Choroid plexus epithelial cell (primary cell): ENCODE measurements around the gene GPX5.
"Not testable (repeated sequence)": the region's sequence is repeated elsewhere in the genome, so short reads cannot be mapped to it uniquely, and the experiment has no call there.

Experiments used
- DNase-seq: peaks from one replicate; pipeline ENCODE4 v3.0.0-alpha.2; 2010; ENCODE audit warnings: low read depth
- H3K4me3 ChIP-seq: 2 replicates; pipeline ENCODE4 v1.5.1; 2011; ENCODE audit warnings: low read depth, mild to moderate bottlenecking, control low read depth, low read length, moderate library complexity
- TF ChIP-seq, protein P1 (sequence below): conservative IDR thresholded peaks from 2 replicates; pipeline ENCODE4 v1.5.1; 2011; ENCODE audit warnings: low read depth, mild to moderate bottlenecking, control low read depth, inconsistent platforms, low read length, moderate library complexity

The GPX5 gene

DNA sequence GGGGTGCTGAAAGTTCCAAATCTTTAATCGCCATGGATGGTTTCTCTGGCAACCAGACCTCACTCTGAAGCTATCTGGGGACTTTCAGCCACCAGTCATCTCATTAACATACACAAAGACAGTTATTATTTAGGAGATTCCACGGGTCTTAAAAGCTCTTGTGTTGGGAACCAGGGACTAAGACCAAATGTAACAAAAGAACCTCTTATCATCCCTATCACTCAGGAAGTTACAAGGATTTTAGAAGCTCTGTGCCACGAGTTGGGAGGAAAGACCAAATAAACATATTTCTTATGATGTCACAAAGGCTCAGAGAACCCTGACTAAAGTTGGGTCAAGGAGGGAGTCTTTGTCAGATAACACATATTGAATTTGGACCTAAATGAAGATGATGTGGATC, 27.8 kb upstream of the GPX5 start:
- TF ChIP-seq, protein P1, sequence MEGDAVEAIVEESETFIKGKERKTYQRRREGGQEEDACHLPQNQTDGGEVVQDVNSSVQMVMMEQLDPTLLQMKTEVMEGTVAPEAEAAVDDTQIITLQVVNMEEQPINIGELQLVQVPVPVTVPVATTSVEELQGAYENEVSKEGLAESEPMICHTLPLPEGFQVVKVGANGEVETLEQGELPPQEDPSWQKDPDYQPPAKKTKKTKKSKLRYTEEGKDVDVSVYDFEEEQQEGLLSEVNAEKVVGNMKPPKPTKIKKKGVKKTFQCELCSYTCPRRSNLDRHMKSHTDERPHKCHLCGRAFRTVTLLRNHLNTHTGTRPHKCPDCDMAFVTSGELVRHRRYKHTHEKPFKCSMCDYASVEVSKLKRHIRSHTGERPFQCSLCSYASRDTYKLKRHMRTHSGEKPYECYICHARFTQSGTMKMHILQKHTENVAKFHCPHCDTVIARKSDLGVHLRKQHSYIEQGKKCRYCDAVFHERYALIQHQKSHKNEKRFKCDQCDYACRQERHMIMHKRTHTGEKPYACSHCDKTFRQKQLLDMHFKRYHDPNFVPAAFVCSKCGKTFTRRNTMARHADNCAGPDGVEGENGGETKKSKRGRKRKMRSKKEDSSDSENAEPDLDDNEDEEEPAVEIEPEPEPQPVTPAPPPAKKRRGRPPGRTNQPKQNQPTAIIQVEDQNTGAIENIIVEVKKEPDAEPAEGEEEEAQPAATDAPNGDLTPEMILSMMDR, result no peak
- DNase-seq, result no peak
- no peak overlapping the region for H3K4me3 ChIP-seq

DNA sequence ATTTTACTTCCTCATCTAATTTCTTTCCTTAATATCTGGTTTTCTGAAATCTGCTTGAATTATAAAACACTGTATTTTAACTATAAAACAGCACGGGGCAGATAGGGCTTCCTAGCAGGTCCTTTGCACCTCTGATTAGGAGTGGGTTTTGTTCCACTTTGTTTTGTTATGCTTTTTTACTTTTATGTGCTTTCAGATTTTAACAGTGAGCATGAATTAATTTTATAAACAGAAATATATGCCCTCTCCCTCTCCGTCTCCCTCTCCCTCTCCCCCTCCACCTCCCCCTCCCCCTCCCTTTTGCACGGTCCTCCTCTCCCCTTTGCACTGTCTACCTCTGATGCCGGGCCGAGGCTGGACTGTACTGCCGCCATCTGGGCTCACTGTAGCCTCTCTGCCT, 24.4 kb upstream of the GPX5 start:
- no peak for DNase-seq
- TF ChIP-seq, protein P1, result no peak

DNA sequence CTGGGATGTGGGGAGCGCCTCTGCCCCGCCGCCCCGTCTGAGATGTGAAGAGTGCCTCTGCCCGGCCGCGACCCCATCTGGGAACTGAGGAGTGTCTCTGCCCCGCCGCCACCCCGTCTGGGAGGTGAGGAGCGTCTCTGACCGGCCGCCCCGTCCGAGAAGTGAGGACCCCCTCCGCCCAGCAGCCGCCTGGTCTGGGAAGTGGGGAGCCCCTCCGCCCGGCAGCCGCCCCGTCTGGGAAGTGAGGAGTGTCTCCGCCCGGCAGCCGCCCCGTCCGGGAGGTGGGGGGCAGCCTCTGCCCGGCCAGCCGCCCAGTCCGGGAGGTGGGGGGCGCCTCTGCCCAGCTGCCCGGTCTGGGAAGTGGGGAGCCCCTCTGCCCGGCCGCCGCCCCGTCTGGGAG, 23.5 kb upstream of the GPX5 start:
- DNase-seq, H3K4me3 ChIP-seq: not testable (repeated sequence)

More for the DNA sequence above, 24.4 kb upstream of the GPX5 start:
- no peak overlapping the region for H3K4me3 ChIP-seq

DNA sequence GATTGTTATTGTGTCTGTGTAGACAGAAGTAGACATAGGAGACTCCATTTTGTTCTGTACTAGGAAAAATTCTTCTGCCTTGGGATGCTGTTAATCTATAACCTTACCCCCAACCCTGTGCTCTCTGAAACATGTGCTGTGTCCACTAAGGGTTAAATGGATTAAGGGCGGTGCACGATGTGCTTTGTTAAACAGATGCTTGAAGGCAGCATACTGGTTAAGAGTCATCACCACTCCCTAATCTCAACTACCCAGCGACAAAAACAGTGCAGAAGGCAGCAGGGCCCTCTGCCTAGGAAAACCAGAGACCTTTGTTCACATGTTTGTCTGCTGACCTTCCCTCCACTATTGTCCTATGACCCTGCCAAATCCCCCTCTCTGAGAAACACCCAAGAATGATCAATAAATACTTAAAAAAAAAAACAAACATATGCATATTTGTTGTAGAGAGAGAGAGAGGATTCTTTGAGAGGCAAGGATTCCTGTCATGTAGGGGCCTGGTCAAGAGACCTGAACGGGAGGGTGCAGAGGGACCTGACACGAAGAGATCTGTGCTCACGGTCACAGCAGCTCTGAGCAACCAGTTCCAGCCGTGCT, 22.9 kb upstream of the GPX5 start:
- DNase-seq, H3K4me3 ChIP-seq: not testable (repeated sequence)

DNA sequence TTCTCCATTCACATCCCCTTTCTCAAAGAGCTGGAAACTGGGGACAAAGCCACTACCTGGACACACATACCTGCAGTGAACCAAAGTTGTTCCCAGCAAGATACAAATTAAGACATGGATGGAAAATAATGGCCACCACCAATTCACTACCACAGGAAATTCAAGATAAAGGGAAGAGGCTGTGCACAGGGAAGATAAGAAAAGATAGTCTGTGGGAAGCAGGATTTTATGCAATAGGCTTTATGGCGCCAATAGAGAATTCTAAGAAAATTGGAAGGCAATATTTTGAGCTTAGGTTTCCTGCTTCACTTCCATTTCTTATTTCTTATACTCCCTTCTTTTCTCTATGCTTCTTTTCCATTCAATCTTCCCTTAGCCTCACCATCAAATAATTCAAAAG, 19.9 kb upstream of the GPX5 start:
- TF ChIP-seq, protein P1, result no peak
- DNase-seq, result no peak

DNA sequence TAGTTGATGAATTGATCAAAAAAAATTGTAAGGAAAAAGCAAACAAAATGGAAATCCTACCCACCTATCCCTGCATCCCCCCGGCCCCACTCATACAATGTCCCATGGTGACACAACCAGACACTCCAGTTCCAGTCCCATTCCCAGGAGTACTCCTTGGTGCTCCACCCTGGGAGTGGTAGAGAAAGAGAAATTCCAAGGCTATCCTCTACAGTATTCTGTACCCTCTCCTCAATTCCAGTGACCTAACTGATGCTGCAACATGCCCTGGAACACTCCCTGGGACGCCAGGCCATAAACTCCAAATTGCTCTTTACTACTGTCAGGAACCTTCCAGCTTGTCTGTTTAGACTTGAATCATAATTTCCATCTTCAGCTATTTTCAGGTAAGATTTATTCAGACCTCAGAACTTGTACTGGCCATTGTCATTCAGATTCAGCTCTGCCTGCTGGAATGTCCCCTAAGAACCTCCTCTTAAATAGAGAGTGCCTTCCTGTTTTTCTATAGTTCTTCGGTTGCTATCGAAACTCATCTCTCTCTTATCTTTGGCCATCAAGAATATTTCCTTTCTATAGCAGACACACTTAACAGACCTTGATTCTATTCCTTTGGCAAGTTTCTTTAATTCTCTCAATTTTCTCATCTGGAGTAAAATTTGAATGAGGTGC, 18.7 kb upstream of the GPX5 start:
- no peak overlapping the region for H3K4me3 ChIP-seq
- TF ChIP-seq, protein P1, result no peak
- DNase-seq, result no peak

More for the DNA sequence above, 19.9 kb upstream of the GPX5 start:
- no peak overlapping the region for H3K4me3 ChIP-seq

DNA sequence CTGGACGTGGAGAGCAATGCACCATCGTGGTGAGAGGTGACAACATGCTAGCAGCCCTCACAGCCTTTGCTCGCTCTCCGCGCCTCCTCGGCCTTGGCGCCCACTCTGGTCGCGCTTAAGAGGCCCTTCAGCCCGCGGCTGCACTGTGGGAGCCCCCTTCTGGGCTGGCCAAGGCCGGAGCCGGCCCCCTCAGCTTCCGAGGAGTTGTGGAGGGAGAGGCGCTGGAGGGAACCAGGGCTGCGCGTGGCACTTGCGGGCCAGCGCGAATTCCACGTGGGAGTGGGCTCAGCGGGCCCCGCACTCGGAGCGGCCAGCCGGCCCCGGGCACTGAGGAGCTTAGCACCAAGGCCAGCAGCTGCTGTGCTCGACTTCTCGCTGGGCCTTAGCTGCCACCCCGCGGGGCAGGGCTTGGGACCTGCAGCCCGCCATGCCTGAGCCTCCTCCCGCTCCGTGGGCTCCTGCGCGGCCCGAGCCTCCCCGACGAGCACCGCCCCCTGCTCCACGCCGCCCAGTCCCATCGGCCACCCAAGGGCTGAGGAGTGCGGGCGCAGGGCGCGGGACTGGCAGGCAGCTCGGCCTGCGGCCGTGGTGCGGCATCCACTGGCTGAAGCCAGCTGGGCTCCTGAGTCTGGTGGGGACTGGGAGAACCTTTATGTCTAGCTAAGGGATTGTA, 13.9 kb upstream of the GPX5 start:
- TF ChIP-seq, protein P1, result no peak
- no peak overlapping the region for H3K4me3 ChIP-seq

DNA sequence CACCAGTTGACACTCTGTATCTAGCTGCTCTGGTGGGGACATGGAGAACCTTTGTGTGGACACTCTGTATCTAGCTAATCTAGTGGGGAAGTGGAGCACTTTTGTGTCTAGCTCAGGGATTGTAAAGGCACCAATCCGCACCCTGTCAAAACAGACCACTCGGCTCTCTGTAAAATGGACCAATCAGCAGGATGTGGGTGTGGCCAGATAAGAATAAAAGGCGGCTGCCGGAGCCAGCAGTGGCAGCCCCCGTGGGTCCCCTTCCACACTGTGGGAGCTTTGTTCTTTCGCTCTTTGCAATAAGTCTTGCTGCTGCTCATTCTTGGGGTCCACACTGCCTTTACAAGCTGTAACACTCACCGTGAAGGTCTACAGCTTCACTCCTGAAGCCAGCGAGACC, 13.3 kb upstream of the GPX5 start:
- not testable (repeated sequence) for DNase-seq, H3K4me3 ChIP-seq

More for the DNA sequence above, 13.9 kb upstream of the GPX5 start:
- no peak for DNase-seq
